ENCODE data around the gene MAP4K5. TPM values are rescaled to one million over a fixed set of nuclear protein-coding genes. Genes with fewer than 3 reads are reported as not detected.
"Not testable (repeated sequence)": the region's sequence is repeated elsewhere in the genome, so short reads cannot be mapped to it uniquely, and the experiment has no call there.

The MAP4K5 gene
- total and polyA plus RNA-seq, 4 donors: 12.4 to 105 (median 30.2) TPM

DNA sequence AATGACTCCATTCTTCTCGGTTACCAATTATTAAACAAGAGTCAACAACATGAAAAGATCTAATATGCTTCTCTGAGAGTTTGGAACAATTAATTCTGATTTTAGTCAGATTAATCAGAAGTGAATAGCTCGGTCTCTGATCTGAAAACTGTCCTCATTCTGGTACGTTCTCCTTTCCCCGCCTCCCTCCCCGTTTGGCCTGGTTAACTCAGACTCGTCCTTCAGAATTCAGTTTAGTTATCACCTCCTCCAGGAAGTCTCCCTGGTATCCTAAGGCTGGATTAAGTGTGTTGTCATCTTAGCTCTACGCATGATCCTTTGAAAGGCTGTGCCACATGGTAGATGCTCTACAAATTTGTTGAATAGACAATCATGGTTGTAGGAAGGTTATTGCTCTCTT, 22.2 kb downstream of the MAP4K5 start:
- Histone ChIP-seq H3K4me1 (ENCODE audit: control insufficient read depth in 5 of 5, insufficient read depth in 5 of 5, low read length in 5 of 5) (no peaks in the 10 kb centered on the region), H3K27me3 (ENCODE audit: control insufficient read depth in 3 of 3, insufficient read depth in 3 of 3, low read length in 2 of 3) (no peaks in the 10 kb centered on the region), H3K36me3 (ENCODE audit: control insufficient read depth in 4 of 4, insufficient read depth in 4 of 4, low read length in 4 of 4) (no peaks in the 10 kb centered on the region), H3K27ac (ENCODE audit: low read depth in 1 of 2, low read length in 1 of 2) (no peak overlapping the region), H3K4me3 (no peak overlapping the region), H3K9ac (ENCODE audit: insufficient read depth in 1 of 2, low read length in 2 of 2) (no peak overlapping the region), H3K9me3 (ENCODE audit: control insufficient read depth in 4 of 4, insufficient read depth in 3 of 4, low read length in 3 of 4) (no peaks in the 10 kb centered on the region)
- WGBS, 2 donors: 89 to 96% methylated on average over 7 of the region's 7 CpGs
- ATAC-seq (ENCODE audit: insufficient read depth, low FRiP score) (no peak), DNase-seq (no peak)
- TF ChIP-seq, protein P1, sequence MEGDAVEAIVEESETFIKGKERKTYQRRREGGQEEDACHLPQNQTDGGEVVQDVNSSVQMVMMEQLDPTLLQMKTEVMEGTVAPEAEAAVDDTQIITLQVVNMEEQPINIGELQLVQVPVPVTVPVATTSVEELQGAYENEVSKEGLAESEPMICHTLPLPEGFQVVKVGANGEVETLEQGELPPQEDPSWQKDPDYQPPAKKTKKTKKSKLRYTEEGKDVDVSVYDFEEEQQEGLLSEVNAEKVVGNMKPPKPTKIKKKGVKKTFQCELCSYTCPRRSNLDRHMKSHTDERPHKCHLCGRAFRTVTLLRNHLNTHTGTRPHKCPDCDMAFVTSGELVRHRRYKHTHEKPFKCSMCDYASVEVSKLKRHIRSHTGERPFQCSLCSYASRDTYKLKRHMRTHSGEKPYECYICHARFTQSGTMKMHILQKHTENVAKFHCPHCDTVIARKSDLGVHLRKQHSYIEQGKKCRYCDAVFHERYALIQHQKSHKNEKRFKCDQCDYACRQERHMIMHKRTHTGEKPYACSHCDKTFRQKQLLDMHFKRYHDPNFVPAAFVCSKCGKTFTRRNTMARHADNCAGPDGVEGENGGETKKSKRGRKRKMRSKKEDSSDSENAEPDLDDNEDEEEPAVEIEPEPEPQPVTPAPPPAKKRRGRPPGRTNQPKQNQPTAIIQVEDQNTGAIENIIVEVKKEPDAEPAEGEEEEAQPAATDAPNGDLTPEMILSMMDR (IDR thresholded peaks at IDR 0.05; ENCODE audit: control extremely low read depth, extremely low read depth): no peak

DNA sequence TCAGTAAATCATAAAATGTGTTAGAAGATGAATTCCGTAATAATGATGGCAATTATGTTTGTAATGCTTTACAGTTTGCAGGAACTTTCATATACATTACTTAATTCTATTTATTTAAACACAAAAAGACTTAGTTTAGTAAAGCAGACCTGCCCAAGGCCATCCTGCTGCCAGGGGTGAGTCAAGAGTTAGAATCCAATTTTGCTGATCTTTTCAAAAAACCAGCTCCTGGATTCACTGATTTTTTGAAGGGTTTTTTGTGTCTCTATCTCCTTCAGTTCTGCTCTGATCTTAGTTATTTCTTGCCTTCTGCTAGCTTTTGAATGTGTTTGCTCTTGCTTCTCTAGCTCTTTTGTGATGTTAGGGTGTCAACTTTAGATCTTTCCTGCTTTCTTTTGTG, 25.3 kb downstream of the MAP4K5 start:
- 95 to 98% methylated on average over 1 of the region's 1 CpG for WGBS, 2 donors

DNA sequence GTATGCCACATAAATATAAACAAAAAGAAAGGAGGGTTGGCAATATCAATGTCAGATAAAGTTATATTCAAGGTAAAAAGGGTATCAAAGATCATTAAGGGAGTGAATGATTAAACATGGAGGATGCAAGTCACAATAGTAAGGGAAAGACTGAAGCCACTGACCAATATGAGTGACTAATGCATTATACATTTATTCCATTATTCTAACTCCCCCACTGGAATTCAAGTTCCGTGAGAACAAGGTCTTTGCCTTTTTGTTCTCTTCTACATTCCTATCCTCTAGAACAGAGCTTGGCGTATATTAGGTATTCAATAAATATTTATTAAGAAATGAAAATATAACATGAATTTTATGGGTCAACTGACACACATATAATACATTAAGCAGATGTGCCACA, 30.7 kb downstream of the MAP4K5 start:
- Histone ChIP-seq H3K9ac (ENCODE audit: insufficient read depth in 1 of 2, low read length in 2 of 2) (no peak overlapping the region), H3K36me3 (ENCODE audit: control insufficient read depth in 4 of 4, insufficient read depth in 4 of 4, low read length in 4 of 4) (peaks cover 2 to 14% (median 7%) of the 10 kb centered on the region in 4 donors), H3K4me1 (ENCODE audit: control insufficient read depth in 5 of 5, insufficient read depth in 5 of 5, low read length in 5 of 5) (peaks cover 0 to 13% (median 0%) of the 10 kb centered on the region in 5 donors), H3K27me3 (ENCODE audit: control insufficient read depth in 3 of 3, insufficient read depth in 3 of 3, low read length in 2 of 3) (no peaks in the 10 kb centered on the region), H3K27ac (ENCODE audit: low read depth in 1 of 2, low read length in 1 of 2) (no peak overlapping the region), H3K9me3 (ENCODE audit: control insufficient read depth in 4 of 4, insufficient read depth in 3 of 4, low read length in 3 of 4) (no peaks in the 10 kb centered on the region), H3K4me3 (no peak overlapping the region)
- DNase-seq (no peak), ATAC-seq (ENCODE audit: insufficient read depth, low FRiP score) (no peak)
- TF ChIP-seq, protein P1 (IDR thresholded peaks at IDR 0.05; ENCODE audit: control extremely low read depth, extremely low read depth): no peak
- WGBS, 2 donors: 95 to 97% methylated on average over 2 of the region's 2 CpGs

More for the DNA sequence above, 25.3 kb downstream of the MAP4K5 start:
- H3K27ac ChIP-seq (ENCODE audit: low read depth in 1 of 2, low read length in 1 of 2); H3K9me3 ChIP-seq (ENCODE audit: control insufficient read depth in 4 of 4, insufficient read depth in 3 of 4, low read length in 3 of 4); H3K4me1 ChIP-seq (ENCODE audit: control insufficient read depth in 5 of 5, insufficient read depth in 5 of 5, low read length in 5 of 5); H3K4me3 ChIP-seq; H3K36me3 ChIP-seq (ENCODE audit: control insufficient read depth in 4 of 4, insufficient read depth in 4 of 4, low read length in 4 of 4); DNase-seq; ATAC-seq (ENCODE audit: insufficient read depth, low FRiP score); H3K9ac ChIP-seq (ENCODE audit: insufficient read depth in 1 of 2, low read length in 2 of 2); H3K27me3 ChIP-seq (ENCODE audit: control insufficient read depth in 3 of 3, insufficient read depth in 3 of 3, low read length in 2 of 3): not testable (repeated sequence)

DNA sequence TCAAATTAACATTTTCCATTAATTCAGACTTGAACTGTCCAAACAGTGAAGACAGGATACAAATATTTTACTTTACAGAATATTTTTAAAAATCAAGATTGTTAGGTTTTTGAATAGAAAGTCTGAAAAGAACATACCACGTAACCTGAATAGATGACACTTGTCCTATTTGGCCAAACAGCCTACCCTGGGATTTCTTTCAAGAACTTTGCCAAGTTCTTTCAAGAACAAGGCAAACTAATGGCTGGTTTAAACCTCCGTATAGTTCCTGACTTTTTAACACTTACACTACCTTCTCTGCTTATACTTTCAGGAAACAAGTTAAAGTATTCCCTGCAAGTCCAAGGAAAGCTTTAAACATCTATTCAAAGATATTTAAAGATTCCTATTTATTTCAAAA, 35.0 kb downstream of the MAP4K5 start:
- DNase-seq: no peak
- TF ChIP-seq, protein P1 (IDR thresholded peaks at IDR 0.05; ENCODE audit: control extremely low read depth, extremely low read depth): no peak
- 62 to 81% methylated on average over 2 of the region's 2 CpGs for WGBS, 2 donors
- ATAC-seq (ENCODE audit: insufficient read depth, low FRiP score): no peak
- H3K4me1 ChIP-seq (ENCODE audit: control insufficient read depth in 5 of 5, insufficient read depth in 5 of 5, low read length in 5 of 5): peaks cover 0 to 13% (median 0%) of the 10 kb centered on the region in 5 donors
- no peaks in the 10 kb centered on the region for H3K9me3 ChIP-seq (ENCODE audit: control insufficient read depth in 4 of 4, insufficient read depth in 3 of 4, low read length in 3 of 4)
- H3K4me3 ChIP-seq: no peak overlapping the region
- no peaks in the 10 kb centered on the region for H3K27me3 ChIP-seq (ENCODE audit: control insufficient read depth in 3 of 3, insufficient read depth in 3 of 3, low read length in 2 of 3)
- peaks cover 2 to 11% (median 7%) of the 10 kb centered on the region in 4 donors for H3K36me3 ChIP-seq (ENCODE audit: control insufficient read depth in 4 of 4, insufficient read depth in 4 of 4, low read length in 4 of 4)
- H3K9ac ChIP-seq (ENCODE audit: insufficient read depth in 1 of 2, low read length in 2 of 2): no peak overlapping the region
- H3K27ac ChIP-seq (ENCODE audit: low read depth in 1 of 2, low read length in 1 of 2): no peak overlapping the region

Data from lung (tissue), 12 donors.